Prostate gland (tissue), 2 donors: ENCODE data around the gene CLDN34. TPM values are rescaled to one million over a fixed set of nuclear protein-coding genes. Genes with fewer than 3 reads are reported as not detected.
A peak's percentile ranks its signal among the peaks of the same experiment; 100 is the strongest.

ENCODE experiments used
- DNase-seq: peaks from one replicate; pipeline ENCODE4 v3.0.0-alpha.2; 2019; ENCODE audit warnings: low spot score
- H3K27ac ChIP-seq, 2 donors: fragments of 200-600 bp; sonication (generic); 2 replicates each; pipeline ENCODE4 v1.5.1; 2017 to 2019
- H3K27me3 ChIP-seq: fragments of 200-600 bp; sonication (generic); replicated peaks from 2 replicates; pipeline ENCODE4 v1.5.1; 2019; ENCODE audit not compliant: insufficient read depth
- H3K36me3 ChIP-seq, 2 donors: fragments of 200-600 bp; sonication (generic); 1 replicate in 1 of 2; 2 replicates in 1 of 2; pipeline versions ENCODE4 v1.5.1 to v1.8.1; 2017 to 2019
- H3K4me1 ChIP-seq: fragments of 200-600 bp; sonication (generic); replicated peaks from 2 replicates; pipeline ENCODE4 v1.5.1; 2019
- H3K4me3 ChIP-seq, 2 donors: fragments of 200-600 bp; sonication (generic); 2 replicates each; pipeline ENCODE4 v1.5.1; 2017 to 2019
- H3K9me3 ChIP-seq: fragments of 200-600 bp; sonication (generic); 2 replicates; pipeline ENCODE4 v1.5.1; 2017
- POLR2A ChIP-seq: fragments of 450-650 bp; IDR thresholded peaks from one replicate; pipeline ENCODE4 v1.6.1; 2016; ENCODE audit warnings: antibody characterized with exemption, mild to moderate bottlenecking
- POLR2AphosphoS5 ChIP-seq: sonication (generic); formaldehyde crosslinking; IDR thresholded peaks from one replicate; pipeline ENCODE4 v1.6.1; 2017; ENCODE audit warnings: antibody characterized with exemption
- WGBS: methylation state at CpG from one replicate; pipeline ENCODE4 v1.1.5; 2018; 5-methylcytosine and 5-hydroxymethylcytosine counted together
- intact Hi-C: fragments of 100-400 bp; cut with DNase I; formaldehyde crosslinking; loops from one replicate; pipeline ENCODE4 v1.14.2; 2022
- total RNA-seq, 2 donors: library from RNA; depleted of rRNA; stranded (reverse); fragments of >200 nt; gene quantifications; one replicate each; pipeline ENCODE4 v1.1.0, GENCODE V29; 2016
- TF ChIP-seq, protein P1 (sequence below), 4 experiments: fragments of 200-600 bp in 2 of 4; fragments of 450-650 bp in 2 of 4; sonication (generic) in 2 of 4; IDR thresholded peaks; 1 replicate in 3 of 4; 2 replicates in 1 of 4; pipeline ENCODE4 v1.5.1; 2016 to 2019; ENCODE audit warnings: antibody characterized with exemption in 4 of 4, mild to moderate bottlenecking in 2 of 4, moderate library complexity in 2 of 4

The CLDN34 gene
- total RNA-seq, 2 donors from 2014 or later: 0.36 TPM; not detected in 1

DNA sequence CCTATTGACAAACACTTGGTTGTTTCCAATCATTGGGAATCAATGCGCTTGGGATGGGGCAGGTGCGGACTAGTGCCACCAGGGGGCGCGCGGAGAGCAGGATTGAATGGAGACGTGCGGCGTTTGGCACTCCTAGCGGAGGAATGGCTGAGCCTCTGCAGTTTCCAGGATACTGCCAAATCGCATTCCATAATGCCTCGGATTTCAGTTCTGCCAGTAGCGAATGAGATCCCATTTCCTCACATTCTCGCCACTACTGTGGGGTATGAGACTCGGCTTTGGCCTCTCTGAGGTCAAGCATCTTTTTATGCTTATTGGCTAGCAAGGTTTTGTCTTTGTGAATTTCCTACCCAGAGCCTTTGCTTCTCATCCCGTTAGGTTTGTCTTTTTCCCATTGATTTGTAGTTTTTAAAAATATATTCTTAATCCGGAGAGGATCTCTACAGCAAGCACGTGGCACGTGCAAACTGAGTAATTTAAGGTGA, 28.7 kb downstream of the CLDN34 start:
- peak; percentile 69 for DNase-seq
- Histone ChIP-seq H3K36me3 (no peaks in the 10 kb centered on the region), H3K27me3 (no peaks in the 10 kb centered on the region), H3K9me3 (no peaks in the 10 kb centered on the region), H3K4me3 (no peak overlapping the region), H3K27ac (no peak overlapping the region), H3K4me1 (no peaks in the 10 kb centered on the region)
- TF ChIP-seq, protein P1, sequence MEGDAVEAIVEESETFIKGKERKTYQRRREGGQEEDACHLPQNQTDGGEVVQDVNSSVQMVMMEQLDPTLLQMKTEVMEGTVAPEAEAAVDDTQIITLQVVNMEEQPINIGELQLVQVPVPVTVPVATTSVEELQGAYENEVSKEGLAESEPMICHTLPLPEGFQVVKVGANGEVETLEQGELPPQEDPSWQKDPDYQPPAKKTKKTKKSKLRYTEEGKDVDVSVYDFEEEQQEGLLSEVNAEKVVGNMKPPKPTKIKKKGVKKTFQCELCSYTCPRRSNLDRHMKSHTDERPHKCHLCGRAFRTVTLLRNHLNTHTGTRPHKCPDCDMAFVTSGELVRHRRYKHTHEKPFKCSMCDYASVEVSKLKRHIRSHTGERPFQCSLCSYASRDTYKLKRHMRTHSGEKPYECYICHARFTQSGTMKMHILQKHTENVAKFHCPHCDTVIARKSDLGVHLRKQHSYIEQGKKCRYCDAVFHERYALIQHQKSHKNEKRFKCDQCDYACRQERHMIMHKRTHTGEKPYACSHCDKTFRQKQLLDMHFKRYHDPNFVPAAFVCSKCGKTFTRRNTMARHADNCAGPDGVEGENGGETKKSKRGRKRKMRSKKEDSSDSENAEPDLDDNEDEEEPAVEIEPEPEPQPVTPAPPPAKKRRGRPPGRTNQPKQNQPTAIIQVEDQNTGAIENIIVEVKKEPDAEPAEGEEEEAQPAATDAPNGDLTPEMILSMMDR (IDR thresholded peaks at IDR 0.05): peak; percentile 80 to 98 (median 92)
- TF ChIP-seq POLR2AphosphoS5 (peak; percentile 64), POLR2A (no peak)
- intact Hi-C loops: loop anchor here (1.0 to 10.0 kb wide), 2 partner anchors 111 to 123 kb away; no protein-coding TSS in a partner anchor
- WGBS: 18% methylated on average over 18 of the region's 18 CpGs

- Histone ChIP-seq H3K4me3 (no peak overlapping the region), H3K9me3 (no peaks in the 10 kb centered on the region), H3K27ac (no peak overlapping the region), H3K4me1 (no peaks in the 10 kb centered on the region), H3K27me3 (no peaks in the 10 kb centered on the region), H3K36me3 (no peaks in the 10 kb centered on the region)
- WGBS: no CpG with 5 or more reads among the region's 9 CpGs
- intact Hi-C loops: loop anchor here (10.0 kb wide), 1 partner anchor 112 kb away; no protein-coding TSS in a partner anchor
- TF ChIP-seq POLR2AphosphoS5 (no peak), POLR2A (no peak)
- TF ChIP-seq, protein P1 (IDR thresholded peaks at IDR 0.05): no peak
- DNase-seq: no peak
These were observed 29.9 kb downstream of the CLDN34 start for GRCh38 chrX:9997041-9997440.

DNA sequence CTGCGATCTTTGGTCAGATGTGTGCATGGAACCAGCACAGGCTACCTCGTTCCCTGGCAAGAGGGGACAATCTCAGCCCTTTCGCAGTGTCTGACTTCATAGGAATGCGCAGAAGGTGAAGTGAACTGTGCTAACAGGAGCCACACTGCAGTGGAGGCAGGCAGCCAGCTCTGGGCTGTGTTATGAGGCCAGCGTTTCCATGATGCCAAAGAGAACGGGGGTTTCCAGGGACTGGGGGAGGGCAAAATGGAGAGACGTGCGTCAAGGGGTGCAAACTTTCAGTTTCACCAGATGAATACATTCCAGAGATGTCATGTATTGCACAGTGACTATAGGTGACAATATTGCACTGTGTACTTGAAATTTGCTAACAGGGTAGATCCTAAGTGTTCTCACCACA, 30.4 kb downstream of the CLDN34 start:
- Histone ChIP-seq H3K9me3 (no peaks in the 10 kb centered on the region), H3K4me1 (no peaks in the 10 kb centered on the region), H3K4me3 (no peak overlapping the region), H3K27ac (no peak overlapping the region), H3K36me3 (no peaks in the 10 kb centered on the region), H3K27me3 (no peaks in the 10 kb centered on the region)
- TF ChIP-seq POLR2AphosphoS5: no peak
- TF ChIP-seq, protein P1 (IDR thresholded peaks at IDR 0.05): no peak
- no peak for TF ChIP-seq POLR2A
- no peak for DNase-seq
- intact Hi-C loops: loop anchor here (10.0 kb wide), 1 partner anchor 113 kb away; no protein-coding TSS in a partner anchor
- 75% methylated on average over 7 of the region's 8 CpGs for whole genome bisulfite sequencing

GRCh38 chrX:10001496-10001895, 34.3 kb downstream of the CLDN34 start:
- Histone ChIP-seq H3K4me3 (no peak overlapping the region), H3K27ac (no peak overlapping the region), H3K36me3 (no peaks in the 10 kb centered on the region), H3K27me3 (no peaks in the 10 kb centered on the region), H3K4me1 (no peaks in the 10 kb centered on the region), H3K9me3 (no peaks in the 10 kb centered on the region)
- TF ChIP-seq POLR2AphosphoS5: no peak
- TF ChIP-seq, protein P1 (IDR thresholded peaks at IDR 0.05): no peak
- TF ChIP-seq POLR2A: no peak
- intact Hi-C loops: no loop called here
- WGBS: 63% methylated on average over 3 of the region's 3 CpGs
- no peak for DNase-seq

DNA sequence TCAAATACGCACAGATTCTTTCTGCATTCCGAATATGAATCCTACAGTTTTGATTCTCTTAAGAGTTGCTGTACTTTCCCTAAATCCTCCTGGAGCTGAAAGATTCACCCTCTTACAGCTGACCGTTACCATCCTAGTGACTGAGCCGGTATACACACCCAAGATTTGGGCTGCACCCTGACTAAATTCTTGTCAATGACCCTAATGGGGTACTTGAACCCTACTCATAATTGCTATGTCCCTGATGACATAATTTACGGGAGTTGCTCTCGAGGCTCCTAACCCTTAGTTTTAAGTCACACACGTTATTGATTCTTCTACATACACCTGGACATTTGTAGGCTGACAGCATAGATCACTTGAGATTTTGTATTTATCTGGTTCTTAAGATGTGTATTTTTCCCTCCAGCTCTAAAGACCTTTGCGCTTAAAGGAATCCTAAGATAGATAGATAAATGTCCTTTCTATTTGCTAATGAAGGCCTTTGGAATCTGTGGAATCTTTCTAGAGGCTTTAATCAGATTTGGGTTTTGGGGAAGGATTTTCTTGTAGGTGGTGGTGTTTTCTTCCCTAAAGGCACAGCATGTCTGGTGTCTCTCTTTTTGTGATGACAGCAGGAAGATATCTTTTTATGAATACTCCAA, 37.8 kb downstream of the CLDN34 start:
- Histone ChIP-seq H3K4me3 (no peak overlapping the region), H3K9me3 (no peaks in the 10 kb centered on the region), H3K36me3 (no peaks in the 10 kb centered on the region), H3K4me1 (no peaks in the 10 kb centered on the region), H3K27ac (no peak overlapping the region), H3K27me3 (no peaks in the 10 kb centered on the region)
- intact Hi-C loops: no loop called here
- 86% methylated on average over 8 of the region's 8 CpGs for WGBS
- DNase-seq: no peak
- TF ChIP-seq POLR2A (no peak), POLR2AphosphoS5 (no peak)
- TF ChIP-seq, protein P1 (IDR thresholded peaks at IDR 0.05): no peak
